Mammary epithelial cell (primary cell): ENCODE measurements around the gene GUCY1A2.

ENCODE experiments used
- CTCF ChIP-seq, 2 donors: IDR thresholded peaks in 1 of 2; conservative IDR thresholded peaks in 1 of 2; 2 replicates each; pipeline ENCODE4 v1.5.1; 2011 to 2012; ENCODE audit warnings: inconsistent platforms in 2 of 2, low read length in 2 of 2, mild to moderate bottlenecking in 2 of 2, control low read depth in 1 of 2, low read depth in 1 of 2; ENCODE audit not compliant: insufficient read depth in 1 of 2; ENCODE audit errors: extremely low read depth in 1 of 2
- EZH2 ChIP-seq: IDR thresholded peaks from 2 replicates; pipeline ENCODE4 v1.6.1; 2012; ENCODE audit warnings: low read length, inconsistent platforms, borderline replicate concordance

- TF ChIP-seq CTCF (conservative IDR thresholded peaks at IDR 0.05 in 1 of 2, IDR thresholded peaks at IDR 0.05 in 1 of 2; ENCODE audit: extremely low read depth in 1 of 2, insufficient read depth in 1 of 2, low read depth in 1 of 2, low read length in 2 of 2), result no peak
- no peak for TF ChIP-seq EZH2
Observed at GRCh38 chr11:106914409-106914808, 103.9 kb downstream of the GUCY1A2 start.
